Osteocyte (in vitro differentiated cells): ENCODE measurements around the gene SORT1. TPM values are rescaled to one million over a fixed set of nuclear protein-coding genes. Genes with fewer than 3 reads are reported as not detected.

Experiments
- DNase-seq: peaks from one replicate; pipeline ENCODE4 v3.0.0; 2021; ENCODE audit warnings: mixed read lengths; ENCODE audit not compliant: unreplicated experiment; ENCODE audit errors: extremely low spot score
- H3K27ac Mint-ChIP-seq: one replicate; pipeline ENCODE4 v1.8.0; 2021; ENCODE audit warnings: mild to moderate bottlenecking, mixed read lengths; ENCODE audit not compliant: unreplicated experiment
- H3K27me3 Mint-ChIP-seq: one replicate; pipeline ENCODE4 v1.8.0; 2021; ENCODE audit warnings: mixed read lengths; ENCODE audit not compliant: unreplicated experiment
- H3K36me3 Mint-ChIP-seq: one replicate; pipeline ENCODE4 v1.8.0; 2021; ENCODE audit warnings: mixed read lengths; ENCODE audit not compliant: unreplicated experiment
- H3K4me1 Mint-ChIP-seq: one replicate; pipeline ENCODE4 v1.8.0; 2021; ENCODE audit warnings: mixed read lengths; ENCODE audit not compliant: unreplicated experiment
- H3K4me3 Mint-ChIP-seq: one replicate; pipeline ENCODE4 v1.8.0; 2021; ENCODE audit warnings: mild to moderate bottlenecking, moderate library complexity, mixed read lengths; ENCODE audit not compliant: unreplicated experiment
- H3K9me3 Mint-ChIP-seq: one replicate; pipeline ENCODE4 v1.8.0; 2021; ENCODE audit warnings: mixed read lengths; ENCODE audit not compliant: unreplicated experiment
- CTCF ChIP-seq: fragments of 200-600 bp; sonication (generic); IDR thresholded peaks from 2 replicates; pipeline ENCODE4 v1.5.0; 2021; ENCODE audit warnings: antibody characterized with exemption, mild to moderate bottlenecking, moderate library complexity
- total RNA-seq: library from RNA; stranded (reverse); gene quantifications from 2 replicates; pipeline ENCODE4 v1.2.1, GENCODE V29; 2021

Gene SORT1
- total RNA-seq, 1 donor from 2014 or later, result 71.4 TPM

- no peak overlapping the region for H3K4me3 Mint-ChIP-seq
- no peak for DNase-seq
- H3K36me3 Mint-ChIP-seq, result peaks cover 45% of the 10 kb centered on the region
- H3K9me3 Mint-ChIP-seq, result peaks cover 11% of the 10 kb centered on the region
- H3K27me3 Mint-ChIP-seq, result no peaks in the 10 kb centered on the region
- no peak overlapping the region for H3K27ac Mint-ChIP-seq
- TF ChIP-seq CTCF, result no peak
- H3K4me1 Mint-ChIP-seq, result no peaks in the 10 kb centered on the region
Measured at GRCh38 chr1:109327285-109327684, 70.4 kb downstream of the SORT1 start.

- DNase-seq, result no peak
- no peak for TF ChIP-seq CTCF
- no peak overlapping the region for H3K4me3 Mint-ChIP-seq
- H3K27me3 Mint-ChIP-seq, result no peaks in the 10 kb centered on the region
- H3K27ac Mint-ChIP-seq, result no peak overlapping the region
- peaks cover 45% of the 10 kb centered on the region for H3K36me3 Mint-ChIP-seq
- no peaks in the 10 kb centered on the region for H3K9me3 Mint-ChIP-seq
- H3K4me1 Mint-ChIP-seq, result no peaks in the 10 kb centered on the region
Measured at GRCh38 chr1:109322974-109323373, 74.7 kb downstream of the SORT1 start.

GRCh38 chr1:109319114-109319513 is 78.6 kb downstream of the SORT1 start:
- no peaks in the 10 kb centered on the region for H3K27me3 Mint-ChIP-seq
- no peak for DNase-seq
- H3K9me3 Mint-ChIP-seq, result no peaks in the 10 kb centered on the region
- peaks cover 50% of the 10 kb centered on the region for H3K36me3 Mint-ChIP-seq
- no peak for TF ChIP-seq CTCF
- H3K4me3 Mint-ChIP-seq, result no peak overlapping the region
- H3K4me1 Mint-ChIP-seq, result no peaks in the 10 kb centered on the region
- H3K27ac Mint-ChIP-seq, result no peak overlapping the region

- no peak for DNase-seq
- Mint-ChIP-seq H3K36me3 (peaks cover 52% of the 10 kb centered on the region), H3K27ac (no peak overlapping the region), H3K4me3 (no peak overlapping the region), H3K9me3 (no peaks in the 10 kb centered on the region), H3K4me1 (peaks cover 6% of the 10 kb centered on the region), H3K27me3 (no peaks in the 10 kb centered on the region)
- no peak for TF ChIP-seq CTCF
Measured at GRCh38 chr1:109316506-109316905, 81.2 kb downstream of the SORT1 start.

GRCh38 chr1:109315288-109315687 is 82.4 kb downstream of the SORT1 start:
- no peak overlapping the region for H3K4me3 Mint-ChIP-seq
- H3K9me3 Mint-ChIP-seq, result no peaks in the 10 kb centered on the region
- DNase-seq, result no peak
- no peaks in the 10 kb centered on the region for H3K27me3 Mint-ChIP-seq
- TF ChIP-seq CTCF, result no peak
- H3K27ac Mint-ChIP-seq, result no peak overlapping the region
- H3K4me1 Mint-ChIP-seq, result peaks cover 6% of the 10 kb centered on the region
- H3K36me3 Mint-ChIP-seq, result peaks cover 49% of the 10 kb centered on the region
